ENCODE results near the gene FRMD8.

DNA sequence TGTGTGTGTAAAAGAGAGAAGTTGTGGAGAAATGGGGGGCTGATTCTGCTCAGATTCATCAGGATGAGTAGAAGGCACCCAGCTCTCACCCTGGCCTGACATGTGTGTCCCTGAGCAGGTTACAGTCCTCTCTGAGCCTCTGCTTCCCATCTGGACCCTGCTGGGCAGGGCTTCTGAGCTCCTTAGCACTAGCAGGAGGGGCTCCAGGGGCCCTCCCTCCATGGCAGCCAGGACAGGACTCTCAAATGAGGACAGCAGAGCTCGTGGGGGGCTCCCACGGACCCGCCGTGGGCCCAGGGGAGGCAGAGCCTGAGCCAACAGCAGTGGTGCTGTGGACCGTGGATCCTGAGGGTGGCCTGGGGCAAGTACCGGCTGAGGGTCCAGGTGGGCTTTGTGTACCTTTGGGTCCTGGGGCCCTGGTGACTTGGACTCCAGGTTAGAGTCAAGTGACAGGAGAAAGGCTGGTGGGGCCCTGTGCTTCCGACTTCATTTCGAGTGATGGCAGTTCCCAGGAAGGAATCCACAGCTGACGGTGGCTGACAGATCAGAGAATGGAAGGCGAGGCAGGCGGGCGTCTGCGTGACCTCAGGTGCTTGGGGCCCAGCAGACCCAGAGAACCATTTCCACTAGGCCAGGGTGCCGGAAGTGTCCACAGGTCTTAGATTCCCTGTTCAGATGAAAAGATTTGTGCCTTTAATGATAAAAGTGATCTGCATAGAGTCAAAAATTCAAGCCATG lies 58.0 kb downstream of the FRMD8 start:
- no peak for TF ChIP-seq EZH2 (IDR thresholded peaks at IDR 0.05; ENCODE audit: borderline replicate concordance, low read length)
- no peak for TF ChIP-seq CTCF (IDR thresholded peaks at IDR 0.05; ENCODE audit: low read length)

All from OCI-LY1 (cell line).